Thoracic aorta (tissue), 2 donors: ENCODE measurements around the gene FDPS. TPM values are rescaled to one million over a fixed set of nuclear protein-coding genes. Genes with fewer than 3 reads are reported as not detected.

Source experiments
- ATAC-seq: fragments of 150-250 bp; one replicate; pipeline ENCODE4 v1.8.0; 2017; ENCODE audit warnings: low read depth; ENCODE audit not compliant: insufficient number of reproducible peaks, low FRiP score
- DNase-seq: peaks from one replicate; pipeline ENCODE4 v3.0.0-alpha.2; 2020; ENCODE audit warnings: low spot score
- H3K27ac ChIP-seq, 2 donors: fragments of 200-600 bp; sonication (generic); 1 replicate in 1 of 2; 2 replicates in 1 of 2; pipeline ENCODE4 v1.5.1; 2016; ENCODE audit warnings: mild to moderate bottlenecking in 2 of 2, moderate library complexity in 2 of 2
- H3K27me3 ChIP-seq: fragments of 200-600 bp; sonication (generic); replicated peaks from 2 replicates; pipeline ENCODE4 v1.6.0; 2016; ENCODE audit warnings: mild to moderate bottlenecking; ENCODE audit not compliant: insufficient read depth
- H3K36me3 ChIP-seq: fragments of 200-600 bp; sonication (generic); one replicate; pipeline ENCODE4 v1.5.1; 2016
- H3K4me1 ChIP-seq, 2 donors: fragments of 200-600 bp; sonication (generic); 1 replicate in 1 of 2; 2 replicates in 1 of 2; pipeline versions ENCODE4 v1.5.1 to v1.6.0; 2016; ENCODE audit warnings: low read depth in 2 of 2, mild to moderate bottlenecking in 1 of 2; ENCODE audit not compliant: control insufficient read depth in 1 of 2
- H3K4me3 ChIP-seq: fragments of 200-600 bp; sonication (generic); 2 replicates; pipeline ENCODE4 v1.5.1; 2016; ENCODE audit warnings: mild to moderate bottlenecking
- H3K9me3 ChIP-seq: fragments of 200-600 bp; sonication (generic); 2 replicates; pipeline ENCODE4 v1.5.1; 2016
- total RNA-seq, 2 donors: library from RNA; depleted of rRNA; stranded (reverse); fragments of >200 nt; gene quantifications; one replicate each; pipeline versions ENCODE4 v1.1.0 to v1.2.3, GENCODE V29; 2016
- TF ChIP-seq, protein P1 (sequence below): fragments of 200-600 bp; sonication (generic); IDR thresholded peaks from one replicate; pipeline ENCODE4 v1.5.1; 2019; ENCODE audit warnings: antibody characterized with exemption

The FDPS gene
- total RNA-seq, 2 donors from 2014 or later: 57.8 to 68.2 TPM

DNA sequence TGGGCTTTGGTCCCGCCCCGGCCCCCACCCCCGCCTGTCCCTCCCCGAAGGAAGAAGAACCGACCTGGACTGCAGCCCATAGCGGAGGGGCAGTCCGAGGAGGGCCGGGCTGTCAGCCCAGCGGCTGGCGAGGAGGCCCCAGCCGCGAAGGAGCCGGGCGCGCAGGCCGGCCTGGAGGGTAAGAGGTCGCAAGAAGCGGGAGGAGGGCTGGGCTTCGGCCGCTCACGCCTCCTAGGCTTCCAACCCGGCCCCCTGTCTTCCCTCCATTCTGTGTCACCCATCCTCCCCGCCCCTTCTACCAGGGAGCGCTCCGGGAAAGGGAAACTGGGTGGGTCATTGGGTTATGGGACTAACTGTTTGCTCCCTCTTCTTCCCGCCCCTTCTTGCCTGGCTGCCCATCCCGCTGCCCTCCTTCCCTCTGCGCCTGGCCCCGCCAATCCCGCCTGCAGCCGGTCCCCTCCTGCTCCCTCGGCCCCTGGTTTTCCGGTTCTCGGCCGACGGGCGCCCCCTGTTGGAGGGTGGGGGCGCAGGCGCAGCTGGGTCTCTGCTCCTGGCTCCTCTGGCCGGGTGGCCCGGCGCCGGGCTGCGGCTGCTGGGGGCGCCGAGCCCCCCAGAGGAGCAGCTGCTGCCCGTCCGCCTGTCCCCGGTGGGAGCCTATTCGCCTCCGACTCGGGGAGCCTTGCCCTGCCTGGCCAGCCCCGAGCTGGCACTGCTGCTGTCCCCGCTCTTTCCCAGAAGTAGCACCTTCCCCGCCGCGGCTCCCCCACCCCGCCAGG lies 14.5 kb downstream of the FDPS start:
- Histone ChIP-seq H3K27me3 (no peaks in the 10 kb centered on the region), H3K4me3 (peak overlapping the region; percentile 80), H3K4me1 (peaks cover 10 to 31% of the 10 kb centered on the region in 2 donors), H3K9me3 (no peaks in the 10 kb centered on the region), H3K36me3 (peaks cover 2% of the 10 kb centered on the region), H3K27ac (peak overlapping the region; percentile 86 to 91)
- ATAC-seq (peak; percentile 47), DNase-seq (peak; percentile 74)
- TF ChIP-seq, protein P1, sequence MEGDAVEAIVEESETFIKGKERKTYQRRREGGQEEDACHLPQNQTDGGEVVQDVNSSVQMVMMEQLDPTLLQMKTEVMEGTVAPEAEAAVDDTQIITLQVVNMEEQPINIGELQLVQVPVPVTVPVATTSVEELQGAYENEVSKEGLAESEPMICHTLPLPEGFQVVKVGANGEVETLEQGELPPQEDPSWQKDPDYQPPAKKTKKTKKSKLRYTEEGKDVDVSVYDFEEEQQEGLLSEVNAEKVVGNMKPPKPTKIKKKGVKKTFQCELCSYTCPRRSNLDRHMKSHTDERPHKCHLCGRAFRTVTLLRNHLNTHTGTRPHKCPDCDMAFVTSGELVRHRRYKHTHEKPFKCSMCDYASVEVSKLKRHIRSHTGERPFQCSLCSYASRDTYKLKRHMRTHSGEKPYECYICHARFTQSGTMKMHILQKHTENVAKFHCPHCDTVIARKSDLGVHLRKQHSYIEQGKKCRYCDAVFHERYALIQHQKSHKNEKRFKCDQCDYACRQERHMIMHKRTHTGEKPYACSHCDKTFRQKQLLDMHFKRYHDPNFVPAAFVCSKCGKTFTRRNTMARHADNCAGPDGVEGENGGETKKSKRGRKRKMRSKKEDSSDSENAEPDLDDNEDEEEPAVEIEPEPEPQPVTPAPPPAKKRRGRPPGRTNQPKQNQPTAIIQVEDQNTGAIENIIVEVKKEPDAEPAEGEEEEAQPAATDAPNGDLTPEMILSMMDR: peak; percentile 98

DNA sequence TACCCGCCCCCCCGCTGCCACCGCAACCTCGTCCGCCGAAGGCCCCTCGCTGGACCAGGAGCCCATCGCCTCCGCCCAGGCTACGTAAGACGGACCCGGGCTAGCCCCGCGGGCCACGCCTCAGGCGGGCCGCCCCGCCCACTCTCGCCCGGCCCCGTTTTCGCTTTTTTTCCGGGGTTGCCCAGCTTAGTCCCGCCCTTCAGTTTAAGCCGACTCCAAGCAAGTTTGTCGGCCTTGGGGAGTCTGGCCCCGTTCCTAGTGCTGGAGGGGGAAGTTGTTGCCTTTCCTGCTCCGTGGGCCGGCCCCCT lies 15.0 kb downstream of the FDPS start:
- H3K9me3 ChIP-seq: no peaks in the 10 kb centered on the region
- peak overlapping the region; percentile 80 for H3K4me3 ChIP-seq
- TF ChIP-seq, protein P1: no peak
- DNase-seq: no peak
- peak overlapping the region; percentile 86 to 91 for H3K27ac ChIP-seq
- ATAC-seq: peak; percentile 41
- H3K27me3 ChIP-seq: no peaks in the 10 kb centered on the region
- H3K4me1 ChIP-seq: peaks cover 10 to 31% of the 10 kb centered on the region in 2 donors
- H3K36me3 ChIP-seq: peaks cover 6% of the 10 kb centered on the region

DNA sequence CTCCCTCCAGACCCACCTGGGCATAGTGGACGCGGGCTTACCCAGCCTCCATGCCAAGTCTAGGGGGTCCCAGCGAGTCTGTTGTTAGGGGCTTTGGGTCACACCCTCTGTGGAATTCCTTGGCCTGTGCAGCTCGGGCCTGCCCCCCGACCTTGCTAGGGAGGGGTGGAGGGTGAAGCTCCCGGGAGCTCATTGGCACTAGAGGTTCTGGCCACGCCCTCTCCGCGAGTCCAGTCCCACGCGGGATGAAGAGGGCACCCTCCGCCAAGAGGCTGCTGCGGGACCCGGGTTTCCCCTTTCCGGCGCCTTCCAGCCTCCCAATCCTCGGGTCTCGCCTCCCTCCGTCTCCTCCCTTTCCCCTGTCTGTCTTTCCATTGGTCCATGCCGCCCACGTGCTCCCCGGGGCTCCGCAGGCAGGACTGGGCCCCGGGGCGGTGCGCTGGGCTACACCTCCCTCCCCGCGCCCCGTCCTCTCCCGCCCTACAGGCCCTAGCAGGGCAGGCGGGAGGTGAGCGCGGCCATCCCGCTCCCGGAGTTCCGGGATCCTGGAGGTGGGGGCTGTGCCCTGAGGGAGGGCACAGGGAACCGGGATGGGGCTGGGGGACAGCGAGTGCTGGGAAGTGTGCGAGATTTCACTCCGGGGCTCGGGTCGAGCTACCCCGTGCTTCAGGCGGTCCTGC lies 15.5 kb downstream of the FDPS start:
- Histone ChIP-seq H3K4me1 (peaks cover 10 to 31% of the 10 kb centered on the region in 2 donors), H3K9me3 (no peaks in the 10 kb centered on the region), H3K27ac (peak overlapping the region; percentile 86 to 91), H3K27me3 (no peaks in the 10 kb centered on the region), H3K36me3 (peaks cover 8% of the 10 kb centered on the region), H3K4me3 (peak overlapping the region; percentile 80)
- TF ChIP-seq, protein P1: no peak
- ATAC-seq (peak; percentile 82), DNase-seq (peak; percentile 88)

DNA sequence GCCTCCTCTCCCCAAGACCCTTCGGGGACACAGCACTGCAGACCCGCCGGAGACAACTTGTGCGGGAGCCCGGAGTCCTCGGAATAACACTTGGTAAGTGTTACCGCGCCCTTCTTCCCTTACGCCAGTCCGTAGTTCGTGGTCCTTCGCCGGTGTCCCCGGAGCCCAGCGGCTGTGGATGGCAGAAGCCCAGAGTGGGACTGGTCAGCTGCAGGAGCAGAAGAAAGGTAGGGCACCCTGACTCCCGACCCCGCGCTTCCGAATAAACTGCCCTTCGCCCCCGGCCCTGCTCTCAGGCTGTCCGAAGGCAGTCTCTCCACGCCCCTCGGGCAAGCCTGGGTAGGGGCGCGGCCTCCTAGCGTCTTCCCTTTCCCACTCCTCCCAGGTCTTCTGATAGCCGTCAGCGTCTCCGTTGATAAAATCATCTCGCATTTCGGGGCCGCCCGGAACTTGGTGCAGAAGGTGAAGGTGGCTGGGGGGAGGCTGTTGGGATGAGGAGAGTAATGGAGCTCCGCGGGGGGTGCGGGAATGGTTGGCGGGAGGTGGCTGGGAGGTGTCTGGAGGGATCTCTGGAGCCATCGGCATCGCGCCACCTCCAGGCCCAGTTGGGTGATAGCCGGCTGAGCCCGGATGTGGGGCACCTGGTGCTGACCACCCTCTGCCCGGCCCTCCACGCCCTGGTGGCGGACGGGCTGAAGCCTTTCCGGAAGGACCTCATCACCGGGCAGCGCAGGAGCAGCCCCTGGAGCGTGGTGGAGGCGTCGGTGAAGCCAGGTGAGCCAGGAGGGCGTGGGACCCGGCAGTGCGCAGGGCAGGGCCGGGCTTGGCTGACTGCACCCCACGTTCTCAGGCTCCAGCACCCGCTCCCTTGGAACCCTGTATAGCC lies 16.3 kb downstream of the FDPS start:
- peaks cover 10 to 29% of the 10 kb centered on the region in 2 donors for H3K4me1 ChIP-seq
- H3K27me3 ChIP-seq: no peaks in the 10 kb centered on the region
- no peak for ATAC-seq
- TF ChIP-seq, protein P1: peak; percentile 24
- H3K4me3 ChIP-seq: peak overlapping the region; percentile 80
- no peaks in the 10 kb centered on the region for H3K9me3 ChIP-seq
- peaks cover 9% of the 10 kb centered on the region for H3K36me3 ChIP-seq
- no peak for DNase-seq
- H3K27ac ChIP-seq: peak overlapping the region; percentile 58 to 91

DNA sequence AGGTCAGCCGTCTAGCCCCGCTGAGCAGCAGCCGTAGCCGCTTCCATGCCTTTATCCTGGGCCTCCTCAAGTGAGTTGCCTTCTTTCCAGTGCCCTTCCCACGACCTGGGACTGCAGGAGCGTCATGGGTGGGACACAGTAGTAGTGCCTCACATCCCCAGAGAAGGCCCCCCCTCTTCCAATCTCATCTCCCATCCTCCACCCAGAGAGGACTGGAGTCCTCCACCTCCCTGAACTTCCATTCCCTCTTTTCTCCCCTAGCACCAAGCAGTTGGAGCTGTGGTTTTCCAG lies 16.9 kb downstream of the FDPS start:
- Histone ChIP-seq H3K36me3 (peaks cover 14% of the 10 kb centered on the region), H3K9me3 (no peaks in the 10 kb centered on the region), H3K27ac (peak overlapping the region in 1 of 2 donors; percentile 91), H3K4me1 (peaks cover 10 to 23% of the 10 kb centered on the region in 2 donors), H3K27me3 (no peaks in the 10 kb centered on the region), H3K4me3 (peak overlapping the region; percentile 80)
- TF ChIP-seq, protein P1: no peak
- no peak for ATAC-seq
- no peak for DNase-seq
